NCI-H2081 treated with DMSO at 0.1 percent for 48 hours (cell line): ENCODE results near the gene JPH4.

Experiments used
- DNase-seq: peaks from one replicate; lab custom pipeline; 2025; lab: John Stamatoyannopoulos, UW

The JPH4 gene

DNA sequence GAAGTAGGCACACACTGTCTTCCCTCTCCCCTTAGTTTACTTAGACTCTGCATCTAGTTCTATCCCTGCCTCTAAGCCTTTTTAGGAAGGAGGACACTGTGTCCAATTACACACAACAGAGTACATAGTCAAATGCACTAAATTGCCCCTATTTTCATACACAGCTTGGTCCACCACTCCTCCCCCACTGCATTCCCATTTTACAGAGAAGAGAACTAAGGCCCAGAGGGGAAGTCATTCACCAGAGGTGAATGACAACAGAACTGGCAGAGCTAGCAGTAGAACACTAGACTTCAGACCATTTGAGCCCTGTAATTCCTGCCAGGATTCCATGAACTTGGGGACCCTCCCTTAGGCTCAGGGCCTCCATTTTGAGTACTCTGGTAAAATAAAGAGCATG lies 1.1 kb upstream of the JPH4 start:
- DNase-seq, result no peak

DNA sequence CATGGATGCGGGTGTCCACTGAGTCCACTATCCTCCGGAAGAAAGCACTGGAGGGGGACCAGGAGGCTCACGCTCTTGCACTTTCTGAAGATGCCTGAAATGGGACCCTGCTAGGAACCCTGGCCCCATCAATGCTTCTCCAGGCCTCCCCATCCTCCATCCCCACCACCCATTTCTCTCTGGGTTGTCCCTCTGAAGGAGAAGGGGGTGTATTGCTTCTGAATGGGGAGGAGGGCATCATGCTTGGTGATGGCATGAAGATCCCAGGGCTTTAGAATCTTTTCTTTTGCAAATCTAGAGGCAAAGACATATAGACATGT lies 681 bp upstream of the JPH4 start:
- no peak for DNase-seq

DNA sequence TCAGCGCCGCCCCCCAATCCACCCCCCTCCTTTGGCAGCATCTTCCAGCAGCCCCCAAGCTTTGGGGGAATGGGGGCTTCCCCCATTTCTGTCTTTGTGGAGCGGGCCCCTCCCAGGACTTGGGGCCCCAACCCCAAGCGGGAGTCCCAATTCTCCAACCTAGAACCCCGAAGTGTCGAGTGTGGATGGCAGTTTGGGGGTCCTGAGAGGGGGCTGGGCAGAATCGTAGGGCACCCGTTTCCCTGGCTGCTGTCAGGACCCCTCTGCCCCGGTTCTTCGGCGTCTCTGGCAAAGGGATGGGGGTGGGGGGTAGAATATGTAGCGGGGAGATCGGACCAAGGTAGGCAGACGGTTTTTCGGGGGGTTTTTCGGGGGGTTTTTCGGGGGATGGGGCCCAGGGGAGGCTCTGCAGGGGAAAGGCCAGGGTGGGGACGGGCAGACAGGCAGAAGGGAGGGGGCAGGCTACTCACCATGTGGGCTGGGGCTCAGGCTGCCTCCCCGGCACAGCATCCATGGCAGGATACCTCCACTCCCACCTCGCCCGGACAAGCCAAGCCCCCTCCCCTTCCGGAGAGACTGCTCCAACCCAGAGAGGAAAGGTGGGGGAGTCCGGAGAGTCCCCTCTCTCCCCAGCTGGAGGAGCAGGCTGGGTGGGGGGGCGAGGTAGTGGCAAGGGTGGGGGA lies 739 bp downstream of the JPH4 start:
- DNase-seq, result no peak

DNA sequence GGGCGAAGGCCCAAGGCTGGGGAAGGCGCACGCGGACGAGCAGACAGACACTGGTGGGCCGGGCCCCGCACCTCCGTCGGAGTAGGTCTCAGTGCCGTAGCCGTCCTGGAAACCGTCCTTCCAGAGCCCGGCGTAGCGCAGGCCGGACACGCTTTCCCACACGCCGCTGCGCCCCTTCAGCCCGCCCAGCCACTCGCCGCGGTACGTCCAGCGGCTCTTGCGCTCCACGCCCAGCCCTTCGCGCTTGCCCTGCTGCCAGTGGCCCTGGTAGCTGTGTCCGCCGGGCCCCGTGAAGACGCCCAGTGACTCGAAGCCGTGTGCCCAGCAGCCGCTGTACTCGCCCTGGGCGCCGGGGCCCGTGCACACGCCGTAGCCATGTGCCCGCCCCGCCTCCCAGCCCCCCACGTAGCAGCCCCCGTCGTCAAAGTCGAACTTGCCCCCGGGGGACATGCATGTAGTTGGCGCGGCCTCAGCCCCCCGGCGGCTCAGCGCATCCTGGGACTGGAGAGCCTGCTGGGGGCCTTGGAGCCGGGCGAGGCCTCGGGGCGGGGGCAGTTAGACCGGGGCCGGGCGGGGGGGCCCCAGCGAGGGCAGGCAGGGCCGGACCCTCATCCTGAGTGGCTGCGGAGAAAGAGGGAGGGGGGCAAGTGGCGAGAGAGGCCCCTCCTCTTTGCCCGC lies 1.4 kb downstream of the JPH4 start:
- DNase-seq, result no peak

DNA sequence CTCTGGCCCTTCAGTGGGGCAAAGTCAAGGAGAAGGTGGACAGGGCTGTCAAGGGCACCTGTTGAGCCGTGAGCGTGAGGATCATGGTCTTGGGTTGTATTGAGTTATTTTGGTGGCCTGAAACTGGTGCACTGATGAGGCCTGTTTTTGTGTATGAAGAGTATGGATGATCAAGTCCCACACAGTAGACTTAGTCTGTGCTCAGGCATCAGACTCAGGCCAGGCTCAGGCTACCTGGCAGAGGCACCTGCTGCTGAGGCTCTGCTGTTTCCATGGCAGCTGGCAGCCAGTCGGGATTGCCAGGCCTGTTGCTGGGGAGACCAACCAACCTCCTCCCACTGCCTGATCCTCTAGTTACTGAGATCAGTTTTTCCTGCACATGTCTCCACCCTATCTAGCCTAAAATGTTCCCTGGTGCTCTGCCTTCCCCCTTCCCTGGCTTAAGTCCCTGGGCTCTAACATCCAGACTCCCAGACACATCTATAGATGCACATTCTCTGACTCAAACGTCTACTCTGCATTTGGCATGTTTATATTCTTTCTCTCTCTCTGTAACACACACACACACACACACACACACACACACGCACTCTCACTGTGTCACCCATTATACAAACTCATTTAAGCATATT lies 5.1 kb downstream of the JPH4 start:
- no peak for DNase-seq

DNA sequence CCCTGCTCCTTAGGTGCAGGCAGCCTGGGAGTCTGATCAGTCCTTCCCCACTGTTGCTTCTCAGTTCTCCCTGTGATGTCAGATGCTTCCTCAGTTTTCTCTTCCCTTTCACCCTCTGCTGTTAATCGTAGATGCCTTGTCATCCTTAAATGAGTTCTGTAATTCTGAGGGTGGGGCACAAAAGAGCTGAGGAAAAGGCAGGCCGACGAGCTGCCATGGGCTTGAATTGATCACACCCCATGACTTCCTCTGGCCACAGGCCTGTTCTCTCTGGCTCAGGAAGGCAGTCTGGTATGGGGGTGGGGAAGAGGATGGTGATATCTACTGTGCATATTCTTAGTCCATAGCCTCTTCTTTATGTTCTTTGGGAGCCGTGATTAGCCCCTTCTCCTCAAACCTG lies 5.8 kb downstream of the JPH4 start:
- DNase-seq, result no peak

DNA sequence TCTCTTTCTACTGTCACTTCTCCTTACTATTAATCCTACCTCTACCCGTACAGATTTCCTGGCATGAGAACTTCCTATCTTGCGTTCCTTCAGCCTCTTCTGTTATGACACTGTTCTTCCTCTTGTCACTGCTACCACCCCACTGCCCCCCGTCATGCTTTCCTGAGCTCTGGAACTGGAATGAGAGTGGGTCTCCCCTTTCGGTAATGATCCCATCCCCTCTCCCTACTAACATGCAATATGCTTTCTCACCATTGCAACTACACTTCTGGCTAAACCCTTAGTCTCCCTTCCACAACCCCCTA lies 6.1 kb downstream of the JPH4 start:
- DNase-seq, result no peak

DNA sequence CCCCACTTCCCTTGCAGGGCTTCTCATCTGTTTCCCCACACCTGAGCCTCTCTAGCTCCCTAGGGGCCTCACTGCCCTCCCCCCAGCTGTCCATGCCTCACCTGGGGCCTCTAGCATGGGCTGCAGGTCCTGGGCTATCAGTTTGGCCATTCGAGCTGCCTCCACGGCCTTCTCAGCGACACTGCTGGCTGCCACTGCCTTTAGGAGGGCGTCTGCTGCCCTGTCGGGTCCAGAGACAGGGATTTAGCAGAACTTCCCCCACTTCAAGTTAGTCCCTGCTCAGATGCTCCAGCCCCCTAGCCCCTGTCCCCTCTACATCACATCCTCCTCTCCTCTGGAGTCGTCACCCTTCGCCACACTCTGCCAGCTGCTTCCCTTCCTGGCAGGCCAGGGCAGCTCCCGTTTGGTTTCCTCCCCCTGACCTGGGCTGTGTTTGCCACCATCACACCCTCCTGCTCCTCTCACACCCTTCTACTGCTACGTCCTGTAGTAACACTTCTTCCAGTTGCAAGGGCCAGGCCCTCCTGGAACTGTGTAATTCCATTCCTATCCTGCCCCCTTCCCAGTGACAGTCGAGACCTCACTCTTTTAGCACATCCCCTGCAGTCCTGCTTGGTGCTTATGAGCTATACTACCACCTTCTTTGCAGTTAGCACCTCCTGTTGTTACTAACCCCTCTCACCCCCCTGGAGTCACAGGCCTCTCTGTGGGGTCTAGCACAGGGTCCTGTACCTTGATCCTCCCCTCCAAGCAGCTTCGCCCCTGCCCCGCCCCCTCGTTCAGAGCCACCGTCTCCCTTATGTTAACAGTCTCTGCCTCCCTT lies 6.7 kb downstream of the JPH4 start:
- DNase-seq, result no peak

DNA sequence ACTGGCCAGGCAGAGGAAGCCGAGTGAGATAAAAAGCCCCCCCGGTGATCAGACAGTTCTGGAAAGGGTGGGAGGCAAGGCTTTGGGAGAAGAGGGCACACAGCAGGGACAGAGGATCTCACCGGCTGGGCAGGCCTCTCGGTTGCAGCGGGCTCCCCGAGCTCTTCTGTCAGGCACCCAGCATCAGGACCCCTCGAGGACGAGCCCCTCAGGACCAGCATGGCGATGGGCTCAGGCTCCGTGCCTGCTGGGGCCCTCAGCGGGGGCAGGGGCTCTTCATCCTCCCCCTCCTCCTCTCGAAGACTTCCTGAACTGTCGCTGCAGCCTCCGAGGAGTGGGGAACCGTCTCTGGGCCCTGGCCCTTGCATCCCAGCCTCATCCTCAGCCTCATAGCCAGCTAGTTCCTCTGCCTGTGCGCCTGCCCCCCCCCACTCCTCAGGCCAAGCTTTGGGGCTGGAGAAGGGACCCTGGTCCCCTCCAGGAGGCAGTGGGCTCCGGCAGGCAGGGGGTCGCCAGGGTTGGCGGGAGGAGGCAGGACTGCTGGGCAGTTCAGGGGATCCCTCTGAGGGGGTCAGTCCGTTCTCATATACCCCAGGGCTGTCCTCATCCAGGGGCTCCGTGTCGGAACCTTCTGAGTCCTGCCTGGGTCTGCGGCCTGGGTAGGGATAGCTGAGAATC lies 7.6 kb downstream of the JPH4 start:
- no peak for DNase-seq

DNA sequence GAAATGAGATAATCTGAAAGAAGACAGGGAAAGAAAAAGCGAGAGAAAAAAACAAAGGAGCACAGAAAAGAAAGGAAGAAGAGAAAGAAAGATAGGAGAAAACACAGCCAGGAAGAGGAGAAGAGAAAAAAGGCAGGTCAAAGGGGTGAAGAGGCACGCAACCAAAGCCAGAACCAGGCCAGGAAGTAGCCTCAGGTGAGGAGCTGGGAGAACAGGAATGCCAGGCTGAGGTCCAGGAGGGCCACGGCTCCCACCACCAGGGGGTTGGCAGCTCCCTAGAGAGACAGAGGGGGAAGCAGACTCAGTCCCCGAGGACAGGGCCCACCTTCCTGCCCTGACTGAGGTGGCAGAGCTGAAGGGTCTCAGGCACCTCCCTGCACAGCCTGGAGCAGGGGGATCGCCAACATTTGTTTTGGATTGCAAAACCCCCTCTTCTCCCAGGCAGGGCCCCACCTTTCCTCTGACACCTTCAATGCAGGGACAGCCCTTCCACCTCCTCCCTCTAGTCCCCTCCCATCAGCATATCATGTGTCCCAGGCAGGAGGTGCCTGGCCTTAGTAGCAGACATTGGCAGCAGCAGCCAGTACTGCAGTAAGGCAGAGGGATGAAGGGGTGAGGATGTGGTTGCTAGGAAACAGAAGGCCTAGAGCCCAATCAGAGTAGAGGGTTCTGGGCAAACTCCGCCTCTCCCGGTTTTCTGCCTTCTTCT lies 9.0 kb downstream of the JPH4 start:
- no peak for DNase-seq

DNA sequence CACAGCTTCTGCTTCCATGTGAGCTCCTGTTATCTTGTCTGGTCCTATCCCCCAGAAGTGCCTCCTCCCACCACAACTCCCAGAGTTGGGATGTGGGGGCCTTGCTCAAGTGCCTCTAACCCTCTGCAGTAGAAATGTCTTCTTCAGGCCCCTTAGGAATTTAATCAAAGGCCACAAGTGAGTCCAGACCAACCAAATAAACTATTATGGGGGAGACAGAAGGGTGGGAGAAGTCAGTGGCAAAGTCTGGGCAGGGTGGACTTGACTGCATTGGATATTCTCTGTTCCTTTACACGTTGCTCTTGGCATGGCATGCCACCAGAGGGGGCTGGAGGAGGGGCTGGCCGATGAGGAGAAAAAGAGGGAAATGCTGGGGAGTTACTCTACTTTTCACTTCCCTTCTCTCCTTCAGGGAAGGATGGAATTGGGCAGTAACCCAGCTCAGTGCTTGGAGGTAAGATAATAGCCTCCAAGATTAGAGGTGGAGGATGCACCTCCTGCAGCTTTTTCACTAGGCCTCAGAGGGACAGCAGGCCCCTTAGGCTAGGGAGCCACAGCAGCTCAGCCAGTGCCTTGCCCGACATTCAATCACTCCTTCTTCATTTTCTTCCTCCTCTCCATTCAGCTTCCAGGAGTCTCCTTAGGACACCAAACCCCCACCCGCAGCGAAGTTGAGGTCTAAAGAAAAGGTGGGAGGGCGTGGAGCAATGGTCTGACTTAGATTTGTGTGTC lies 9.8 kb downstream of the JPH4 start:
- DNase-seq, result no peak

DNA sequence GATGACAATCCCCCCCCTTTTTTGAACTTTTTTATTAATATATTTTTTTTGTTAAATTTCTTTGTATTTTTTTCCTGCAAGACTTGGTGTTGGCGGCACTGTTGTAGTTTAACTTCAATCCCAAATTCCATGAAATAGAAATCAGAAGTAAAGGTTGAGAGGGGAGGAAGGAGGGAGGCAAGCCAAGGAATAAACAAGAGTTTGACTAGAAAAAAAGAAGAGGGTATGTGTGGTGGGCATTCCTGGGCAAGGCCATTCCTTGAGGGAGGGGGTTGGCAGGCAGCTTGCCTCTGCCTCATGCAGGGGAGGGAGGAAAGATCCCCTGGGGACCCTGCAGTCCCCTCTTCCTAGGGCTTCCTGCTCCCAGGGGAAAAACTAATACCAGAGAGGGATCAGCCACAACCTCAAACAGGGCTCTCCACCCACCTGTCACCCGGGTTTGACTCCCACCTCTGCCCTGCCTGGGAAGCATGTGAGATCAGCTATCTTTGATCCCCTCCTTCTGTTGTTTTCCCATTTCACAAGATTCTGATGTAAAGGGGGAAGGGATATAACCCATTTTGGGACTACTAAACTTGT lies 10.5 kb downstream of the JPH4 start:
- no peak for DNase-seq

DNA sequence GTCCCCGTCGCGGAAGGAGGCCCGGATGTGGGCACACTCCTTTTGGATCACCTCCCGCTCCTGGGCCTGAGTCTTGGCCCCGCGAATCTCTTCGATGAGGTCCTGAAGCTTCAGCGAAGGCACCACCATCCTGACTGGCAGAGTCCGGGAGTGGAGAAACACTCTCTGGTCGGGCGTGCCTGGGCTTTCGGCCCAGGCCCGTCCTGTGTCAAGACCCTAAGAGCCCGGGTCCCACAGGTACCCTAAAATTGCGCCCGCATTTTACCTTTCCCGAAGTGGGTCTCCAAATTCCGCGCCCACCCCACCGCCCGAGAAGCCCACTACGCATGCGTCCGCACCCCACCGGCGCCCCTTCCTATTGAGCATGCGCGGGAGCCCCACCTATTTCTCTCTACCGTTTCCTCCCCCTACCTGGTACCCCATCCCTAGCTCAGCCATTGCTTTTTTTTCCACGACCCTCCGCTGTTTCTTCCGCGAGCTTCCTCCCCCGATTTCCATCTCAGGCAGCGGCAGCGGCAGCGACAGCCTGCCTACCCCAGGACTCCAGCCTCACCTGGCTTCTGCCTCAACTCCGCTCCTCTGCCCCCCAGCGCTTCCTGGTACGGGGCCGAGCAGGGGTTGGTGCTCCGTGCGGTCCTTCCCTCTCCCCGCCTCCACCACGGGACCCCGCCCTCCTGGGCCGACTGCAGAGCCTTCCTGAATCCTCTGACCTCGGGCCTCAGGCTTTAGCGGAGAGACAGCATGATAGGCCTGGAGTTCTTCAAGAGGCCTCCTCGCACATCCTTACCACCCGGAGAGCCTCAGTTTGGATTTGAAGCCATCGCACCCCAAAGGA lies 11.2 kb downstream of the JPH4 start, which contains the start of gene AP1G2:
Gene AP1G2 (minus strand): TSS at position 606 of the 835 bp plus-strand sequence. CDS start 477 bp downstream, at position 129.
- DNase-seq, result peak; percentile 20

DNA sequence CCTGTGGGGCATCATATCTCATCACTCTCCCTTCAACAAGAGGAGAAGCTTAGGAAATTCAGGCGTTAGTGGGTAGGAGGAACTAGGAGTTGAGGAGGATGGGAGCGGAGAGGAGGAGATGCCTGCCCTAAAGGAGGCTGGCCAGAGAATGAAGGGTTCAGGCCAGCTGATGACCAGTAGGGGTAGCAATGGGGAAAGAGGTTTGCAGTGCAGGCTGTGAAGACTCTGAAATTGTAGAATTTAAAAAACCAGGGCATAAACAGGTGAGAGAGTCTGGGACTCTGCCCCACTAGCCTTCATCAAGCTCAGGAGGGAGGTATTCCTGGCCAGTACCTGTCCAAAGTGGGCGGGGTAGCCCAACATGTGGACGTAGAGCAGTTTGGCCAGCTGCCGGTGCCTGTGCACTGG lies 11.8 kb downstream of the JPH4 start:
- no peak for DNase-seq

DNA sequence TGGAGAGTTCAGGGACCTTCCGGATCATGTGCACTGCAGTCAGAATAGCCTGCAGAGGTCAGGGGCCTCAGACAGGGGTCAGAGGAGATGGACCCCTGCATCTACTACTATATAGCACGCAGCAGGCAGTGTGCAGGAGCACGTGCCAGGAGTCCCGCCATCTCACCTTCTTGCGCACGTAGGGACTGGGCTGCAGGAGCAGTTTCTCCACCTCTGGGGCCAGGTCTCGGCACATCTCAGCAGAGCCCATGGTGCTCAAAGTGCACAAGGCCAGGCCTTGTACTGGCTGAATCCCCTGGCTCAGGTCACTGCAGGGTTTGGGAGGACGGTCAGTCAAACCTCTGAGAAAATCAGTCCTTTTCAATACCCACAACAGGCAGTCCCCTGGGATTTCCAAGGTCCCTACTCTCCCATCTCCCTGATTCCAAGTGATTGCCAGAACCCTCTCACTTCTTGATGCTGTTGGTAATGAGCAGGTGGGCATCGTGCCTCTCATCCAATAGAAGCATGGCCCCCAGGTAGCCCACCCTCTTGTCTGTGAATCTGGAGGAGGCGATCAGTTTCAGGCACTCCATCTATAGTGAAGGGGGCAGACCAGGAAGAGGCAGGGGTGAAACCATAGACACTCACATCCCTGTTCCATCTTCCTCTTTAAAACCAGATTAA lies 12.3 kb downstream of the JPH4 start:
- no peak for DNase-seq

DNA sequence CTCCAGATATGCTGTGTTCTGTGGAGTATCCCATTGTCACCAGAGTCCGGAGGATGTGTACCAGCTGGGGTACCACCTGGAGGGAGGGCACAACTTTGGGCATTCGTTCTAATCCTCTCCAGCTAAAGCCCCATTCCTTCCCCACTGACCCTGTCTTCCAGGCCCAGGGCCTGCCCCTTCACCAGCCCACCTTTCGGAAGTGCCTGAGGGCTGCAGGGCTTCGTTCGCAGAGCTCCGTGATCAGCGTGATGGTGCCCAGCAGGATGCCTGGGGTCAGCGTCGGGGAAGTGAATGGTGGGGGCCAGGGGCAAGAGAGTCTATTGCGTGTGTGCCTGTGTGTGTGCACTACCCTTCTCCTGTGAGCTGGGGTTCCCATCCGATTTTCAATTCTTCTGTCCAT lies 13.0 kb downstream of the JPH4 start:
- no peak for DNase-seq

DNA sequence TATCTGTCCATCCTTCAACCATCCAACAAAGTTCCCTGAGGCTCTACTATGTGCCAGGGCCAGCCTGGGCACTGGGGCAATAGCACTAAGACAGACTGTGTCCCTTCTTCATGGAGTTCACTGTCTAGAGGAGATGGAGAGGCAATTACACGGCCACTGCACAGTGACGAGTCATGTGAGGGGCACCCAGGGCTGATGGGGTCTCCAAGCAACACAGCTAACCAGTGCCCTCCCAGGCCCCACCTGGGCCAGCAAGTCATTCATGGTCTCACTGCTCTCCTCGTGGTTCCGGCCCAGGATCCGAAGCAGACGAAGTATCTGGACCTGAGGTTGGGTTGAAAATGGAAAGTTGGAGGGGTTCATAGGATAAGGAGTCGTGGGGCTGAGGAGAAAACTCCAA lies 13.7 kb downstream of the JPH4 start:
- no peak for DNase-seq

DNA sequence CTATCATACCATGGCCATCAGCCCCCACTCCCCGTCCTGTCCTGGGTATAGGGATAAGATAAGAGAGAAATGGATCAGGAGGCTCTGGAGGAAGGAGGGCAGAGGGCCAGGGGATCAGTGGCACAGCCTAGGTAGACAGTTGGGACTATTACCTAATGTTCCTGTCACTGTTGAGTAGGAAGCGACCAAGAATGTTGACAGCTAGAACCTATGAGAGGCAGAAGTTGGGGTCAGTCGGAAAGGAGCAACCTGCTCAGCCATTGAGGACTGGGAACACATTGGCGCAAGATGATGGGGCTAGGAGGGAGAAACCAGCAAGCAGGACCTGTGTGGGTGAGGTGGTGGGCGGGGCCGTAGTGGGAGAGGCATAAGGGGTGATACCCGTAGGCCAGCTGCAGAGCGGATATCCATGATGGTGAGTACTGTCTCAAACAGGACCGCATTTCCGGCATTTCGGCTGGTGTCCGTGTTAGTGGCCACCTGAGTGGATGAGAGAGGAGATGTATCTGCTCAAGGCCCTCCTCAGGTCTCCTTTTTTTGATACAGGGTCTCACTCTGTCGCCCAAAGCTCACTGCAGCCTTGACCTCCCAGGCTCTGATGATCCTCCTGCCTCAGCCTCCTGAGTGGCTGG lies 14.3 kb downstream of the JPH4 start:
- no peak for DNase-seq
